OCI-LY1 (cell line): ENCODE results near the gene AASDH.

Experiments
- CTCF ChIP-seq: fragments of 200-600 bp; sonication (generic), shearing (Covaris generic); IDR thresholded peaks from 2 replicates; pipeline ENCODE4 v1.5.1; 2017; ENCODE audit warnings: mild to moderate bottlenecking, antibody characterized with exemption, low read length, moderate library complexity, mixed read lengths
- EZH2 ChIP-seq: fragments of 200-600 bp; sonication (generic), shearing (Covaris generic); IDR thresholded peaks from 2 replicates; pipeline ENCODE4 v1.8.0; 2017; ENCODE audit warnings: borderline replicate concordance, mixed run types, mild to moderate bottlenecking, antibody characterized with exemption, low read length, moderate library complexity, mixed read lengths

GRCh38 chr4:56434599-56435139, 47.4 kb upstream of the AASDH start:
- TF ChIP-seq CTCF (no peak), EZH2 (no peak)
